OCI-M1 (cell line): ENCODE data around the gene TMEM9.

Experiments used
- DNase-seq: peaks from one replicate; lab custom pipeline; 2025; lab: John Stamatoyannopoulos, UW

The TMEM9 gene

GRCh38 chr1:201145132-201145531 is 9.1 kb downstream of the TMEM9 start:
- no peak for DNase-seq

GRCh38 chr1:201144701-201145100 is 9.6 kb downstream of the TMEM9 start:
- DNase-seq, result no peak

GRCh38 chr1:201143726-201144635 is 10.3 kb downstream of the TMEM9 start:
- DNase-seq, result no peak

GRCh38 chr1:201142849-201143725 is 11.2 kb downstream of the TMEM9 start:
- no peak for DNase-seq

GRCh38 chr1:201142011-201142848 is 12.0 kb downstream of the TMEM9 start:
- no peak for DNase-seq

GRCh38 chr1:201141418-201141817 is 12.9 kb downstream of the TMEM9 start:
- DNase-seq, result no peak

GRCh38 chr1:201140941-201141260 is 13.4 kb downstream of the TMEM9 start:
- DNase-seq, result no peak

- no peak for DNase-seq
Measured at GRCh38 chr1:201140235-201140940, 13.9 kb downstream of the TMEM9 start.

- DNase-seq, result no peak
Measured at GRCh38 chr1:201139756-201140155, 14.5 kb downstream of the TMEM9 start.

GRCh38 chr1:201139306-201139705 is 15.0 kb downstream of the TMEM9 start:
- DNase-seq, result no peak

GRCh38 chr1:201138311-201138840 is 15.9 kb downstream of the TMEM9 start:
- DNase-seq, result no peak

- no peak for DNase-seq
Measured at GRCh38 chr1:201137579-201138310, 16.5 kb downstream of the TMEM9 start.

- DNase-seq, result no peak
Measured at GRCh38 chr1:201137024-201137392, 17.3 kb downstream of the TMEM9 start.

GRCh38 chr1:201136355-201137023 is 17.8 kb downstream of the TMEM9 start:
- DNase-seq, result no peak

- no peak for DNase-seq
Measured at GRCh38 chr1:201134405-201134804, 19.9 kb downstream of the TMEM9 start.

GRCh38 chr1:201131398-201131797 is 22.9 kb downstream of the TMEM9 start:
- no peak for DNase-seq

- no peak for DNase-seq
Measured at GRCh38 chr1:201128962-201129361, 25.3 kb downstream of the TMEM9 start.

GRCh38 chr1:201128476-201128875 is 25.8 kb downstream of the TMEM9 start:
- DNase-seq, result no peak

- DNase-seq, result no peak
Measured at GRCh38 chr1:201127755-201128455, 26.4 kb downstream of the TMEM9 start.
